GM06990 (cell line): ENCODE data around the gene KIF13A.
"Not testable (repeated sequence)": the region's sequence is repeated elsewhere in the genome, so short reads cannot be mapped to it uniquely, and the experiment has no call there.

Experiments
- DNase-seq: peaks from one replicate; pipeline ENCODE4 v3.0.0-alpha.2; 2011; ENCODE audit not compliant: insufficient read length; ENCODE audit errors: extremely low read depth
- H3K27me3 ChIP-seq: replicated peaks from 2 replicates; pipeline ENCODE4 v1.6.0; 2011; ENCODE audit warnings: low read length; ENCODE audit not compliant: control insufficient read depth, insufficient read depth
- H3K36me3 ChIP-seq: 2 replicates; pipeline ENCODE4 v1.5.1; 2011; ENCODE audit warnings: low read length; ENCODE audit not compliant: control insufficient read depth, insufficient read depth
- H3K4me3 ChIP-seq: replicated peaks from 2 replicates; pipeline ENCODE4 v1.5.1; 2011; ENCODE audit warnings: low read depth, mild to moderate bottlenecking, control low read depth, low read length
- CTCF ChIP-seq: IDR thresholded peaks from 2 replicates; pipeline ENCODE4 v1.5.1; 2011; ENCODE audit warnings: low read length, control low read depth, mild to moderate bottlenecking, inconsistent platforms; ENCODE audit not compliant: insufficient read depth, poor library complexity, severe bottlenecking

KIF13A gene

GRCh38 chr6:17845598-17845997 lies 141.8 kb downstream of the KIF13A start:
- no peak for DNase-seq
- TF ChIP-seq CTCF = no peak
- Histone ChIP-seq H3K27me3 (no peaks in the 10 kb centered on the region; the same call in 1 of the 2 replicates), H3K36me3 (no peaks in the 10 kb centered on the region), H3K4me3 (no peak overlapping the region)

GRCh38 chr6:17844967-17845366 lies 142.5 kb downstream of the KIF13A start:
- not testable (repeated sequence) for H3K27me3 ChIP-seq, H3K4me3 ChIP-seq, DNase-seq, H3K36me3 ChIP-seq

GRCh38 chr6:17842934-17843821 lies 144.3 kb downstream of the KIF13A start:
- no peaks in the 10 kb centered on the region for H3K36me3 ChIP-seq
- H3K4me3 ChIP-seq = no peak overlapping the region
- no peaks in the 10 kb centered on the region; the same call in 1 of the 2 replicates for H3K27me3 ChIP-seq
- no peak for TF ChIP-seq CTCF
- no peak for DNase-seq

GRCh38 chr6:17842014-17842776 lies 145.2 kb downstream of the KIF13A start:
- no peak overlapping the region for H3K4me3 ChIP-seq
- H3K36me3 ChIP-seq = no peaks in the 10 kb centered on the region
- no peak for DNase-seq
- TF ChIP-seq CTCF = no peak
- no peaks in the 10 kb centered on the region; the same call in 1 of the 2 replicates for H3K27me3 ChIP-seq

GRCh38 chr6:17839513-17840223 lies 147.8 kb downstream of the KIF13A start:
- Histone ChIP-seq H3K36me3 (no peaks in the 10 kb centered on the region), H3K4me3 (no peak overlapping the region), H3K27me3 (no peaks in the 10 kb centered on the region; the same call in 1 of the 2 replicates)
- no peak for TF ChIP-seq CTCF
- DNase-seq = no peak
